Cortex of kidney (tissue), 1 donor: ENCODE results near the gene TCHP.
A peak's percentile ranks its signal among the peaks of the same experiment; 100 is the strongest.
"Not testable (repeated sequence)": the region's sequence is repeated elsewhere in the genome, so short reads cannot be mapped to it uniquely, and the experiment has no call there.

Experiments
- DNase-seq: peaks from one replicate; lab custom pipeline; 2025; lab: John Stamatoyannopoulos, UW

Gene TCHP

GRCh38 chr12:109879351-109880042, 20.6 kb upstream of the TCHP start:
- DNase-seq, result no peak

GRCh38 chr12:109880043-109880931, 19.8 kb upstream of the TCHP start, which contains the start of gene GLTP:
Gene GLTP (minus strand): TSS chr12:109880541. CDS start chr12:109880374, 167 bp downstream.
- DNase-seq, result peak; percentile 14

DNA sequence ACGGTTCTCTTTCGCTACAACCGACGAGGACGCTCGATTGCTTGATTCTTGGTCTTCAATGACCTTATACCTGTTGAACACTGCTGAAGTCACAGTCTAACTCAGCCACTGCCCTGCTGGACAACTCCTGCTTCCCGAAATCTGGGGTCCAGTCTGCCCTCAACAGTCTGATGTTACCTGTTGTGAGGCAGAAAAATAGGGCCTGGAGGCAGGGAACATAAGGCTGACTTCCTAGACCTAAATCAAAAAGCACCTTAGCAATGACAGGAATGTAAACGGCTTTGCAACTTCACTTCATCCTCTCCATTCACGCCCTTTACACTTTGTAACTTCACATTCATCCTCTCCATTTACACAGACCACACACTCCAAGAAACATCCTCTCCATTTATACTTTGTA, 19.1 kb upstream of the TCHP start:
- no peak for DNase-seq

- no peak for DNase-seq
These were observed 18.3 kb upstream of the TCHP start for GRCh38 chr12:109881752-109882151.

GRCh38 chr12:109883461-109883860, 16.6 kb upstream of the TCHP start:
- DNase-seq, result no peak

GRCh38 chr12:109885616-109886015, 14.5 kb upstream of the TCHP start:
- DNase-seq, result no peak

DNA sequence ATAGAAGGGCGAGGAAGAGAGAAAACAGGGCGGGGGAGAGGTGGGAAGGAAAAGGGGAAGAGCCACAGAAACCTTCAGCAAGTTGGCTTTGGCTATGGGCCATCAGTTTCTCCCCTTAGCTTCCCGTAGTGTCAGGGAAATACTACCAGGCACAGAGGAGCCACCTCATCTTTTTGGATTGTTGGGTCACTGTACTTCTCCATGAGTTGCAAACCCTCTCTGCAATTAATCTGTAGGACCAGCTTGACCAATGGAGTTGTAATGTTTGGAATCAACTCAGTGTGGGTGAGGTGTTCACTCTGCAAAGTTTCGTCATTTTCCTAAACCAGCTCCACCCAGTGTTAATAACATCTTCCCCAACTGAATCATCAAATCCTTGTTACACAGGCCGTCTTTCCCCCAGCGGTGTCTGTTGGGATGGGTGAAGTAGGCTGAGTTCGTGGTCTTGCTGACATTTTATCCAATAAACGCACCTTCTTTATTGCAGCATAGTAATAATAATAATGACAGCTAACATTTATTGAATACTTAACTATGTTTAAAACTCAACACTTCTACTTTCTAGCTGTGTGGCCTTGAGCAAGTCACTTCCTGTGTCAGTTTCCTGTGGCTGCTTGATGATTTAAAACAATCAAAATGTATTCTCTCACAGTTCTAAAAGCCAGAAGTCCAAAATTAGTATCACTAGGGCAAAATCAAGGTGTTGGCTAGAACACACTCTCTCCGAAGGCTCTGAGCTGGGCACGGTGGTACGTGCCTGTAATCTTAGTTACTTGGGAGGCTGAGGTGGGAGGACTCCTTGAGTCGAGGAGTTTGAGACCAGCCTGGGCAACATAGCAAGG, 11.7 kb upstream of the TCHP start:
- no peak for DNase-seq

GRCh38 chr12:109890620-109891170, 9.4 kb upstream of the TCHP start:
- no peak for DNase-seq

GRCh38 chr12:109891731-109892130, 8.3 kb upstream of the TCHP start:
- DNase-seq, result not testable (repeated sequence)

GRCh38 chr12:109892165-109892715, 7.8 kb upstream of the TCHP start:
- DNase-seq, result no peak

DNA sequence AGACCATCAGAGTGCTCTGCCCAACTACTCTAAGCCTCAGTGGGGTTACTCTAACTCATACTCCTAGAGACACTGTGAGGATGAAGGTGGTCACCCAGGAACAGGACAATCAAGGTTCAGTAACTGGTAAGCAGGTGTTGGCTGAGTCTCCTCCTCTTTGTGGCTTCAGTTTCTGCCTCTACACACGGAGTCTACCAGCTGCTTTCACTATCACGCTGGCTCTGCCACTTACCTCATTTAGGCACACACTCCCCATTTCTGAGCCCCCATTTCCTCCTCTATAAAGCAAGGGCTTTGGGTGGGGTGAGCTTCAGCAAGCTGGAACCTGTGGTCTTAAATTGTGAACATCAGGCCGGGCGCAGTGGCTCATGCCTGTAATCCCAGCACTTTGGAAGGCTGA, 7.3 kb upstream of the TCHP start:
- DNase-seq, result no peak

- no peak for DNase-seq
These were observed 6.6 kb upstream of the TCHP start for GRCh38 chr12:109893261-109893995.

- no peak for DNase-seq
These were observed 5.1 kb upstream of the TCHP start for GRCh38 chr12:109894939-109895338.

DNA sequence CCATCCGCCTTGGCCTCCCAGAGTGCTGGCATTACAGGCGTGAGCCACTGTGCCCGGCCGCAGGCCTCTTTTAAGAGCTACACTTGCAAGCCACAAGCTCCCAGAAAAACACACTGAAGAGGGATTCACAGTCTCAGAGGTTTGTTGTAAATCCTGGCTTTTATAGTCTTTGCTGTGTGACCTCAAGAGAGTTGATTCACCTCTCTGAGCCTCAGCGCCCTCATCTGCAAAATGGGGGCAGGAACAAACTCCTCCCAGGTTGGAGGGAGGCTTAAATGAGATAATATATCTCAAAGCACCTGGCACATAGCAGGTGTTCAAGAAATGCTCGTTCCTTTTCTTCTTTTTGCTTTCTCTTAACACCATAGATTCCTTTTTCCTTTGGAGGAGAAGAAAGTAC, 3.9 kb upstream of the TCHP start:
- DNase-seq, result no peak

GRCh38 chr12:109897029-109897428, 3.0 kb upstream of the TCHP start:
- no peak for DNase-seq

- not testable (repeated sequence) for DNase-seq
These were observed 729 bp upstream of the TCHP start for GRCh38 chr12:109899345-109899744.

DNA sequence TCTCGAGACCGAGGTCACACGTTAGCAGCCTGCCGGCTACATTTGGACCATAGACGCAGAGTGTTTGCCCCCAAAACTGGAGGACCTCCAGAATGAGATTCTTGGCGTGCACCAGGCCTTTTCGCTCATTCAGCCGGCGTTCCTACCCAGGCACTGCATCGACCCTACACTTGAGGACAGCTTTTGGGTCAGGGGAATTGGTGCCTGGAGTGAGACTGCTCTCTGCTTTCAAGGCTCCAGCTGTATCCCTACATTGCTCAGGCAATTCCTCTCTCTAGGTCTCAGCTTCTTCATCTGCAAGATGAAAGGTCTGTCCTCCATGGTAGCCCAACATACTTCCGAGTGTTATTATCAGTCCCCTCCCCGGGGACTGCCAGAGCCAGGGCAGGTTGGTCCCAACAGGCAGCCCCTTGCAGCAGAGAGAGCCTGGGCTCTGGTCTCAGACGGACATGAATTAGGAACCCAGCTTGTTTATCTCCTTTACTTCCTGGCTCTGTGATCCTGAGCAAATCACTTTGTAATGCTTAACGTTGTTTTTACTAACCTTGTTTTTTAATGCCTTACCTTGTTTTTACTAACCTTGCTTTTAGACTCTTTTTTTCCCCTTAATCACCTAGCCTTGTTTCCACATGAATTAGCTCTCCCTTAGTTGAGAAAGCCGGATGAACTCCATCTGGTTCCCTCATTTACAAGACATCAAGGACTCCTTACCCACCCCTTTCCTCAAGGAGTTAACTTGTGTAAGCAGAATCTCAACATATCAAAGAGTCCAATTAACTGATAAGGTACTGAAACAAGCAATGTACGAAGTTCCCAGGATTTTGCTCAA, 892 bp downstream of the TCHP start:
- DNase-seq, result no peak

DNA sequence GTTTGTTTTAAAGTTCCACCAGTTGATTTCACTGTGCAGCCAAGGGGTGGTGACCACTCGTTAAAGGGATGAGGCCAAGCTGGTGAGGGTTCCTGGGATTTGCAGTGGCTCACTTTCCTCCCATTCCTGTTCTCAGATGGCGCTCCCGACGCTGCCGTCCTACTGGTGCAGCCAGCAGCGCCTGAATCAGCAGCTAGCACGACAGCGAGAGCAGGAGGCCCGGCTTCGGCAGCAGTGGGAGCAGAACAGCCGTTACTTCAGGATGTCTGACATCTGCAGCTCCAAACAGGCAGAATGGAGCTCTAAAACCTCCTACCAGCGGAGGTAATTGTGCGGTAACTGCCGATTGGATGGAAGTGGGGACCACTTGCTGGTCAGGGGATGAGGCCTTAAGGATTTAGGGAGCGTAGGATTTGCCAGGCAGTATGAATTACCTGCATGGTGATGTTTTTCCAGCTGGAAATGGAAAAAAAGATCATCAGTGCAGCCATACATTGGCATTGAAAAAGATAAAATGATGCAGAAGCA, 2.9 kb downstream of the TCHP start:
- DNase-seq, result no peak

- no peak for DNase-seq
These were observed 5.2 kb downstream of the TCHP start for GRCh38 chr12:109905301-109905700.
